Measurements from ENCODE around the gene NCOR2.
"Not testable (repeated sequence)": the region's sequence is repeated elsewhere in the genome, so short reads cannot be mapped to it uniquely, and the experiment has no call there.

NCOR2 gene

DNA sequence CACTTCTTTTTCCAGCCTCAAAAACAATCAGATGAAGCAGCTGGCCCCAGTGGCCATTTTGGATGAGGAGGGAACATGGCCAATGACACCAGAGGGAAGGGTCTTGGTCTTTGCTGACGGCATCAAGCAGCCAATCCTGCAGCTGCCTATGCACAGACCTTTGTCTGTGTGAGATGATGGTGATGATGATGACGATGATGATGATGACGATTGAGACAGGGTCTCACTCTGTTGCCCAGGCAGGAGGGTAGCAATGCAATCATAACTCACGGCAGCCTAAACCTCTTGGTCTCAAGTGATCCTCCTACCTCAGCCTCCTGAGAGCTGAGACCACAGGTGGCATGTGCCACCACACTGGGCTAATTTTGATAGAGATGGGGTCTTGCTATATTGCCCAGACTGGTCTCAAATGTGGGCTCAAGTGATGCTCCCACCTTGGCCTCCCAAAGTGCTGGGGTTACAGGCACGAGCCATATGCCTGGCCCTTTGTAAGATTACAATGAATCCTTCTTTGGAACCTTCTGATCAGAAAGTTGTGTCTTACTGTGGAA, 26.5 kb upstream of the NCOR2 start:
- Histone ChIP-seq H3K36me3 (ENCODE audit: control insufficient read depth, insufficient read depth, low read length) (no peaks in the 10 kb centered on the region), H3K4me3 (ENCODE audit: low read length) (no peak overlapping the region), H3K9ac (ENCODE audit: low read length) (no peak overlapping the region), H3K27me3 (ENCODE audit: control insufficient read depth, insufficient read depth, low read length) (no peaks in the 10 kb centered on the region), H3K27ac (ENCODE audit: low read depth, low read length) (no peak overlapping the region), H3K4me1 (ENCODE audit: control insufficient read depth, insufficient read depth, low read length) (no peaks in the 10 kb centered on the region)

DNA sequence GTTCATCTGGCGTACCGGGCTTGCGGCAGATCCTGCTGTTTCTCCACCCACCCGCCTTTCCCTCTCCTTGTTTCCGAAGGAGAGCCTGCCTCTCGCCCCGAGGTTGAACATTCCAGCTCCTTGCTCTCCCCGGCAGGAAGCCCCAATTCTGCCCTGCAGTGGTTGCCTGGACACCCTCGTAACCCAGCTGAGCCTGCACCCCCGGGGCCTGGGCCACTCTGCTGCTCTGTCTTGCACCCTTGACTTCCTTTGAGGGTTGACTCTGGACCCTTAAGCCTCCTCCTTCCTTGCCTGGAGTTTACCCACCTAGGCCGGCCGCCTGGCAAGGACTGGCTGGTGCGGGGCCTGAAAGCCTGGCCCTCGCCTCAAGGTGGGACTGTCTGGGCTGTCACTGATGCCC, 25.8 kb upstream of the NCOR2 start:
- no peaks in the 10 kb centered on the region for H3K27me3 ChIP-seq (ENCODE audit: control insufficient read depth, insufficient read depth, low read length)
- no peaks in the 10 kb centered on the region for H3K4me1 ChIP-seq (ENCODE audit: control insufficient read depth, insufficient read depth, low read length)
- no peaks in the 10 kb centered on the region for H3K36me3 ChIP-seq (ENCODE audit: control insufficient read depth, insufficient read depth, low read length)
- no peak overlapping the region for H3K27ac ChIP-seq (ENCODE audit: low read depth, low read length)
- H3K4me3 ChIP-seq (ENCODE audit: low read length), result no peak overlapping the region
- no peak overlapping the region for H3K9ac ChIP-seq (ENCODE audit: low read length)

DNA sequence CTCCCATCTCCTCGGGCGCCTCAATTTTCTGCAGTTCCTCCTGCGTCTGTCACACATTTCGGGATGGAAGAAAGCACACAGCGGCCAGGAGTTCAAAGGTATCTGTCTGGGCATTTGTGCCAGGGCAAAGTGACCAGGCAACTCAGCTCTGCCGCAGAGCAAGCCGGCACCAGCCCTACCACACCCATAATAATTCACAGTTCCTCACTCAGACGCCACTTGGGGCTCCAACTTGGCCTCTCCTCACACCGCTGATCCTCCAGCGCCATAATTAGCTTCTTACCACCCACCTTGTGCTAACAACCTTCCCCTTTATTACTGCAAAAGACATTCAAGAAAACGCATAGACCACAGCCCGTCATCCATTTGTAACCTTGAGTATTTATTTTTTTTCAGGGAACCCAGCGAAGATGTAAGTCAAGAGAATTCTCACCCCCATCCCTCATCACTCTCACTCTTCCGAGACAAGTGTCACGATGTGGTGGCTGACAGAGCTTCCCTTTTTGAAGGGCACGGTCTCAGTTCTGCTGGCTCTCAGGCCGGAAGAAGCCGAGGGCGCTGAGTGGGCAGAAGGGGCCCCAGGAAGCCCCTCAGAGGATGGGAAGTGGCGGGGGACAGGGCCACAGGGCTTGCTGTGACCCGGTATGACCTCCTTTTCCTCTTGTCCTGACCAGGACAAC, 25.2 kb upstream of the NCOR2 start:
- Histone ChIP-seq H3K27ac (ENCODE audit: low read depth, low read length) (no peak overlapping the region), H3K27me3 (ENCODE audit: control insufficient read depth, insufficient read depth, low read length) (no peaks in the 10 kb centered on the region), H3K9ac (ENCODE audit: low read length) (no peak overlapping the region), H3K36me3 (ENCODE audit: control insufficient read depth, insufficient read depth, low read length) (no peaks in the 10 kb centered on the region), H3K4me1 (ENCODE audit: control insufficient read depth, insufficient read depth, low read length) (no peaks in the 10 kb centered on the region), H3K4me3 (ENCODE audit: low read length) (no peak overlapping the region)

DNA sequence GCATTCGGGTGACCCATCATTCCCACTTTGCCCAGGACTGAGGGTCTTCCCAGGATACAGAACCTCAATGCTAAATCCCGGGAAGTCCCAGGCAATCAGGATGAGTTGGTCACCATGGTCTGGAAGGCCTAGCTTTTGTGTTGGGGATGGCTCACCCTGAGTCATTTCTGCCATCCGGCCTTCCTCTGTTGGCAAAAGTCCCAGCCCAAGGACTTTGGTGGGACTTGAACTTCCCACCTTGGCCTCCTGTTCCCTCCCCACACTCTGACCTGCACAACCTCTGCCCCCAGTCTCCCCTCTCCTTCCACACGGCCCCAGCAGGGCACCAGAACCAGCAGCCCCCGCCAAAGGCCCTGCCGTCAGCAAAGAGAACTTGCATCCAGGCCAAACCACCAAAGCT, 24.6 kb upstream of the NCOR2 start:
- Histone ChIP-seq H3K4me1 (ENCODE audit: control insufficient read depth, insufficient read depth, low read length) (no peaks in the 10 kb centered on the region), H3K4me3 (ENCODE audit: low read length) (no peak overlapping the region), H3K27ac (ENCODE audit: low read depth, low read length) (no peak overlapping the region), H3K27me3 (ENCODE audit: control insufficient read depth, insufficient read depth, low read length) (no peaks in the 10 kb centered on the region), H3K9ac (ENCODE audit: low read length) (no peak overlapping the region), H3K36me3 (ENCODE audit: control insufficient read depth, insufficient read depth, low read length) (no peaks in the 10 kb centered on the region)

DNA sequence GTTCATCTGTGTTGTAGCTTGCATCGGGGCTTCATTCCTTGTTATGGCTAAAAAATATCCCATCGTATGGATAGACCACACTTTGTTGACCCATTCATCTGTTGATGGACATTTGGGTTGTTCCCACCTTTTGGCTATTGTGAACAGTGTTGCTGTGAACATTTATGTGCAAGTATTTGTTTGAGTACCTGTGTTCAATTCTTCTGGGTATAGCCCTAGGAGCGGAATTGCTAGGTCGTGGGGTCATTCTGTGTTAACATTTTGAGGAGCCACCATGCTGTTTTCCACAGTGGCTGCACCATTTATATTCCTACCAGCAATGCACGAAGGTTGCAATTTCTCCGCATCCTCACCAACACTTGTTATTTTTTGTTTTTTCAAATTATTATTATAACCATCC, 23.0 kb upstream of the NCOR2 start:
- Histone ChIP-seq H3K27me3 (ENCODE audit: control insufficient read depth, insufficient read depth, low read length) (no peaks in the 10 kb centered on the region), H3K4me1 (ENCODE audit: control insufficient read depth, insufficient read depth, low read length) (no peaks in the 10 kb centered on the region), H3K27ac (ENCODE audit: low read depth, low read length) (no peak overlapping the region), H3K36me3 (ENCODE audit: control insufficient read depth, insufficient read depth, low read length) (no peaks in the 10 kb centered on the region), H3K4me3 (ENCODE audit: low read length) (no peak overlapping the region), H3K9ac (ENCODE audit: low read length) (no peak overlapping the region)

DNA sequence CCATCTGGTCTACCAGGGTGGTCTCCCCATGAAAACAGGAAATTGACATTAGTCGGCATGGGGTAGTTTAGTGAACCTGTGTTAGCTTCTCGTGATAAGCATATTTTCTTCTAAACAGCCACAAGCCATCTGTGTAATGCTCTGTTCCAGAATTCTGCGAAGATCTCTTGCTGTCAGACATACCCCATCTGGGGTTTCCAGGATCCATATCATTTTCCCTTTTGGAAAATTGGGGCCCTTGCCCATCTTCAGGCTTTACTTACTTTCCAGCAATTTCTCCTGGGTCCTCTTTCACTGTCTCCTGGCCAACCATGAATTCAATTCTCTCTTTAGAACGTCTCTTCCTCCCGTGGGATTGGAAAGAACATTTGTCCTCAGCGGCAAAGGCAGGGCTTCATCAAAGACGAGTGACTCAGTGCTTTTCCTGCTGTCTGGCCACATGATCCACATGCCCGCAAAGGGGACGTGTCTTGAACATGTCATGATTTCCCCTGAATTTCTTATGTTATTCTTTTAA, 21.4 kb upstream of the NCOR2 start:
- H3K9ac ChIP-seq (ENCODE audit: low read length), result no peak overlapping the region

DNA sequence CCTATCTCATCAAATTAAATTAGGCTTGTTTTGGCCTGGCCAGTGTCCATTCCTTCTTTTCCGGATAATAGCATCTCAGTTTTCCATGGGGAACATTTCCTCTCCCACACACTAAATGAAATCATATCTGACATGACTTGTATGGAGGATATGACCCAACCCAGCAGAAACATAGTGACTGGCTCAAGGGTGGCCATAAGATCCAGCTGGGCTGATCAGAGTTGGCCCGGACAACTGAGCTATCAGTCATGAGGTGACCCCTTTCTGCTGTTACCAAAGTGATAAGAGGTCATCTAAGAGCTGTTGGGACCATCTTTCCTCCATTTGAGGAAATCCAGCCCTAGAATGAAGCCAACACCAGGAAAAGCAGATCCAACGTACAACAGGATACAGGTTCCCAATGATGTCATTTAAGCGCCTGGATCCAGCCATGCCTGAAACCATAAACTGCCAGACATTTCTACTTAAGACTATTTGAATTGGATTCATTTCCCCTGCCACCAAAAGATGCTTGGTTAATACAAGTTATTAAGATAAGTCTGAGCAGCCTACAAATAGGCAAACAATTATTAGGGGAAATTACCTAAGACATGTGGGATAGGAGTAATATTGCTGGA, 20.7 kb upstream of the NCOR2 start:
- no peaks in the 10 kb centered on the region for H3K27me3 ChIP-seq (ENCODE audit: control insufficient read depth, insufficient read depth, low read length)
- H3K4me1 ChIP-seq (ENCODE audit: control insufficient read depth, insufficient read depth, low read length), result no peaks in the 10 kb centered on the region
- H3K27ac ChIP-seq (ENCODE audit: low read depth, low read length), result no peak overlapping the region
- H3K36me3 ChIP-seq (ENCODE audit: control insufficient read depth, insufficient read depth, low read length), result no peaks in the 10 kb centered on the region
- no peak overlapping the region for H3K9ac ChIP-seq (ENCODE audit: low read length)
- no peak overlapping the region for H3K4me3 ChIP-seq (ENCODE audit: low read length)

More for the DNA sequence above, 21.4 kb upstream of the NCOR2 start:
- no peaks in the 10 kb centered on the region for H3K27me3 ChIP-seq (ENCODE audit: control insufficient read depth, insufficient read depth, low read length)
- H3K36me3 ChIP-seq (ENCODE audit: control insufficient read depth, insufficient read depth, low read length), result no peaks in the 10 kb centered on the region
- no peak overlapping the region for H3K4me3 ChIP-seq (ENCODE audit: low read length)
- H3K4me1 ChIP-seq (ENCODE audit: control insufficient read depth, insufficient read depth, low read length), result no peaks in the 10 kb centered on the region
- no peak overlapping the region for H3K27ac ChIP-seq (ENCODE audit: low read depth, low read length)

DNA sequence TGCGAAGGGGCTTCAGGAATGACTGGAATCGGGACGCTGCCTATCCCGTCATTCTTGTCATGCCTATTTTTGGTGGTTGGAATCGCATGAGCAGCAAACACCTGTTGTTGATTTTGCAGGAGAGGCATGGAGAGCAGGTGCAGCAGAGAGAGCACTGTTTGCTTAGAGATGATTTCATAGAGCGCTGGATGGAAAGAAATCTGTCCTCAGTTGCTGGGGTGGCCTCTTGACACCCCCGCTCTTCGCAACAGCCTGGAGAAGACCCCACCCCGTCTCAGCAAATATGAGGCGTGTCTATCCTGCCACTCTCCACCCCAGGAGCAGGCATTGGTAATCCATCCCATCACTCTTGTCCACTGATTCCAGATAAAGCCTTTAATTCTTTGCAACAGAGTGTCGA, 19.3 kb upstream of the NCOR2 start:
- Histone ChIP-seq H3K27ac (ENCODE audit: low read depth, low read length) (no peak overlapping the region), H3K4me3 (ENCODE audit: low read length) (no peak overlapping the region), H3K27me3 (ENCODE audit: control insufficient read depth, insufficient read depth, low read length) (no peaks in the 10 kb centered on the region), H3K36me3 (ENCODE audit: control insufficient read depth, insufficient read depth, low read length) (no peaks in the 10 kb centered on the region), H3K9ac (ENCODE audit: low read length) (no peak overlapping the region), H3K4me1 (ENCODE audit: control insufficient read depth, insufficient read depth, low read length) (no peaks in the 10 kb centered on the region)

DNA sequence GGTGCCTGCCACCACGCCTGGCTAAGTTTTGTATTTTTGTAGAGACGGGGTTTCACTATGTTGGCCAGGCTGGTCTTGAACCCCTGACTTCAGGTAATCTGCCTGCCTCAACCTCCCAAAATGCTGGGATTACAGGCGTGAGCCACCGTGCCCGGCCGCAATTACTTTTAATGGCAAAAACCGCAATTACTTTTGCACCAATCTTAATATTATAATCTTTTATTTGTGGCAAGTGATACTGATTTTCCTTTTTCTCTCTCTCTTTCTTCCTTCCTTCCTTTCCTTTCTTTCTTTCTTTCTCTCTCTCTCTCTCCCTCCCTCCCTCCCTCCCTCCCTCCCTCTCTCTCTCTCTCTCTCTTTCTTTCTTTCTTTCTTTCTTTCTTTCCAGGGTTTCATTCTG, 17.1 kb upstream of the NCOR2 start:
- H3K36me3 ChIP-seq (ENCODE audit: control insufficient read depth, insufficient read depth, low read length); H3K9ac ChIP-seq (ENCODE audit: low read length); H3K4me1 ChIP-seq (ENCODE audit: control insufficient read depth, insufficient read depth, low read length); H3K27me3 ChIP-seq (ENCODE audit: control insufficient read depth, insufficient read depth, low read length); H3K4me3 ChIP-seq (ENCODE audit: low read length); H3K27ac ChIP-seq (ENCODE audit: low read depth, low read length): not testable (repeated sequence)

DNA sequence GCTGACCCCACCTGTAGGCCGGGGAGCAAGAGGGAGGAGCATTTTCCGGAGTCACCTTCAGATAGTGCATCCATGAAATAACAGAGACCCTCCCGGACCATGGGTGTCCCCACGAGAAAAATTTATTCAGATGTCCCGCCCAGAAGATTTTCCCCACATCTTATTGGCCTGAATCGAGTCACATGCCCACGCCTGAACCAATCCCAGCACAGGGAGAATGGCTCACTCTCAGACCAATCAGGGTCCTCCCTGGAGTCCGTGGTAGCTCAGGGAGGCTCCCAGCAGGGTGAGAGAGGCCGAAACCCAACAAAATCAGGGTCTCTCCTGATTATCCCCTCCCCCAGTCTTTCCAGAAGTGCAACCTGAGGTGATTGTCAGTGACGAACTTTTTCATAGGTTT, 16.4 kb upstream of the NCOR2 start:
- Histone ChIP-seq H3K27ac (ENCODE audit: low read depth, low read length) (no peak overlapping the region), H3K9ac (ENCODE audit: low read length) (no peak overlapping the region), H3K4me1 (ENCODE audit: control insufficient read depth, insufficient read depth, low read length) (no peaks in the 10 kb centered on the region), H3K36me3 (ENCODE audit: control insufficient read depth, insufficient read depth, low read length) (no peaks in the 10 kb centered on the region), H3K27me3 (ENCODE audit: control insufficient read depth, insufficient read depth, low read length) (no peaks in the 10 kb centered on the region), H3K4me3 (ENCODE audit: low read length) (no peak overlapping the region)

DNA sequence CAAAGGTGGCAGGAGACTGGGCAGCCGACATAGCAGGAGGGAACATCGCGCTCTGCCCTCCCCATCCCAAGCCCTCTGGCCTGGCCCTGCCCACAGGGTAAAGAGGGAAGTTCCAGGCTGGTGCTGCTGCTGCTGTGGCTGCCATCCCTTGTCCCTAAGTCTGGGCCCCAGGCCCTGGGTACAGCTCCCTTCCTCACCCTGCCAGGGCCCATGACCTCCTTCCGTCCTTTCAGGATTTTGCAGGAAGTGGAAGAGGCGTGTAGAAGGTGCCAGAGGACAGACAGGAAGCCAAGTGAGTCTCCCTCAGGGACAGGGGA, 14.7 kb upstream of the NCOR2 start:
- no peak overlapping the region for H3K9ac ChIP-seq (ENCODE audit: low read length)
- H3K27ac ChIP-seq (ENCODE audit: low read depth, low read length), result no peak overlapping the region
- H3K4me3 ChIP-seq (ENCODE audit: low read length), result no peak overlapping the region
- no peaks in the 10 kb centered on the region for H3K27me3 ChIP-seq (ENCODE audit: control insufficient read depth, insufficient read depth, low read length)
- H3K4me1 ChIP-seq (ENCODE audit: control insufficient read depth, insufficient read depth, low read length), result no peaks in the 10 kb centered on the region
- no peaks in the 10 kb centered on the region for H3K36me3 ChIP-seq (ENCODE audit: control insufficient read depth, insufficient read depth, low read length)

DNA sequence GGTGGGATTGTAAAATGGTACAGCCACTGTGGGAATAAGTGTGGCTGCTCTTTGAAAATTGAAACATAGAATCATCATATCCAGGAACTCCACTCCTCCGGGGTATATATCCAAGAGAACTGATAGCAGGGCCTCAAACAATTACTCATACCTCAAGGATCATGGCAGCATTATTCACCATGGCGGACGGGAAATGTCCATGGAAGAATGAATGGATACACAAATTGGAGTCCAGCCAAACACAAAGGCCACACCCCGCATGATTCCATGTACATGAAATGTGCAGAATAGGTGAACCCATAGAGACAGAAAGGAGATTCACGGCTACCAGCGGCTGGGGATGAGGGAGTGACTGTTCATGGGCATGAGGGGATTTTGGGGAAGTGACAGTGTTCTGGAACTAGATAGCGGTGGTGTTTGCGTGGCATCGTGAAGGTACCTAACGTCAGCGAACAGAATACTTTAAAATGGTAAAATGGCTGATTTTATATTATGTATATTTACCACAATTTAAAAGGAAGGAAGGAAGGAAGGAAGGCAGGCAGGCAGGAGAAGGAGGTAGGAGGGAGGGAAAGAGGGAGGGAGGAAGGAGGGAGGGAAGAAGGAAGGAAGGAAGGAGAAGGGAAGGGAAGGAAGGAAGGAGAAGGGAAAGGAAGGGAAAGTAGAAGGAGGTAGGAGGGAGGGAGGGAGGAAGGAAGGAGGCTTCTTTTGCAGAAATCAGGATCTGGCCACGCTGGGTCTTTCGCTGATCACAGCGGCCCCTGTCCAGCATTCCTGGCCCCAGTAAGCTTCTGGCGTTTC, 14.1 kb upstream of the NCOR2 start:
- Histone ChIP-seq H3K4me1 (ENCODE audit: control insufficient read depth, insufficient read depth, low read length) (no peaks in the 10 kb centered on the region), H3K27me3 (ENCODE audit: control insufficient read depth, insufficient read depth, low read length) (no peaks in the 10 kb centered on the region), H3K27ac (ENCODE audit: low read depth, low read length) (no peak overlapping the region), H3K9ac (ENCODE audit: low read length) (no peak overlapping the region), H3K36me3 (ENCODE audit: control insufficient read depth, insufficient read depth, low read length) (no peaks in the 10 kb centered on the region), H3K4me3 (ENCODE audit: low read length) (no peak overlapping the region)
